Natural killer cell (primary cell): ENCODE results near the gene CD300H. TPM values are rescaled to one million over a fixed set of nuclear protein-coding genes. Genes with fewer than 3 reads are reported as not detected.
A peak's percentile ranks its signal among the peaks of the same experiment; 100 is the strongest.

ENCODE experiments used
- ATAC-seq, 3 donors: fragments of 150-1000 bp in 2 of 3; fragments of 200-7000 bp in 1 of 3; cut with Tn5 transposase; 1 replicate in 1 of 3; 2 replicates in 2 of 3; pipeline ENCODE4 v1.10.0; 2021; ENCODE audit warnings: mild to moderate bottlenecking in 2 of 3, moderate library complexity in 2 of 3
- DNase-seq, 2 donors: peaks; one replicate each; pipeline versions ENCODE4 v3.0.0 to v3.0.0-alpha.2; 2013 to 2021; ENCODE audit warnings: mixed read lengths in 1 of 2
- H3K27ac ChIP-seq: one replicate; pipeline ENCODE4 v1.5.1; 2013; ENCODE audit warnings: mild to moderate bottlenecking, low read length
- H3K27me3 ChIP-seq: one replicate; pipeline ENCODE4 v1.6.1; 2013; ENCODE audit warnings: low read length; ENCODE audit not compliant: control insufficient read depth, insufficient read depth
- H3K36me3 ChIP-seq: one replicate; pipeline ENCODE4 v1.6.1; 2013; ENCODE audit warnings: low read length; ENCODE audit not compliant: control insufficient read depth, insufficient read depth
- H3K4me1 ChIP-seq: one replicate; pipeline ENCODE4 v1.6.1; 2013; ENCODE audit warnings: low read length; ENCODE audit not compliant: control insufficient read depth, insufficient read depth
- H3K4me3 ChIP-seq: one replicate; pipeline ENCODE4 v1.5.1; 2013; ENCODE audit warnings: low read length
- H3K9me3 ChIP-seq: one replicate; pipeline ENCODE4 v1.6.1; 2013; ENCODE audit warnings: low read length; ENCODE audit not compliant: control insufficient read depth, insufficient read depth
- H3K27ac Mint-ChIP-seq, 2 donors: one replicate each; pipeline ENCODE4 v1.8.0; 2022; ENCODE audit warnings: mild to moderate bottlenecking in 2 of 2, mixed read lengths in 2 of 2, moderate library complexity in 1 of 2
- H3K27me3 Mint-ChIP-seq, 2 donors: one replicate each; pipeline ENCODE4 v1.8.0; 2022; ENCODE audit warnings: low read depth in 2 of 2, mixed read lengths in 2 of 2
- H3K36me3 Mint-ChIP-seq: one replicate; pipeline ENCODE4 v1.8.0; 2022; ENCODE audit warnings: mixed read lengths
- H3K4me1 Mint-ChIP-seq, 2 donors: one replicate each; pipeline ENCODE4 v1.8.0; 2022; ENCODE audit warnings: mixed read lengths in 2 of 2
- H3K4me3 Mint-ChIP-seq: one replicate; pipeline ENCODE4 v1.8.0; 2022; ENCODE audit warnings: mild to moderate bottlenecking, moderate library complexity, mixed read lengths
- H3K9me3 Mint-ChIP-seq, 2 donors: one replicate each; pipeline ENCODE4 v1.8.0; 2022; ENCODE audit warnings: mixed read lengths in 2 of 2
- WGBS: methylation state at CpG from one replicate; pipeline ENCODE4 v1.1.7; 2013; ENCODE audit warnings: missing lambda C conversion rate; ENCODE audit not compliant: insufficient coverage; 5-methylcytosine and 5-hydroxymethylcytosine counted together
- intact Hi-C: fragments of 100-400 bp; cut with micrococcal nuclease; formaldehyde crosslinking; loops from one replicate; pipeline ENCODE4 v1.14.2; 2022
- total RNA-seq, 4 donors: library from RNA; stranded (reverse); fragments of 120-200 nt in 1 of 4; gene quantifications; one replicate each; pipeline versions ENCODE4 v1.2.3 to v1.2.4, GENCODE V29; 2013 to 2022
- TF ChIP-seq, protein P1 (sequence below): fragments of 200-600 bp; IDR thresholded peaks from one replicate; pipeline ENCODE4 v1.8.0; 2022; ENCODE audit warnings: antibody characterized with exemption

The CD300H gene
- total RNA-seq, 3 donors from 2014 or later (not counting 1 experiment from before 2014, with no cell fraction given): 0.90 to 9.3 TPM; not detected in 1

GRCh38 chr17:74549343-74549742 lies 18.0 kb downstream of the CD300H start:
- no peak for ATAC-seq
- Mint-ChIP-seq H3K4me3 (no peak overlapping the region), H3K27ac (no peak overlapping the region), H3K9me3 (no peaks in the 10 kb centered on the region), H3K4me1 (peaks cover 31 to 38% of the 10 kb centered on the region in 2 donors), H3K36me3 (no peaks in the 10 kb centered on the region), H3K27me3 (peaks cover 0 to 2% of the 10 kb centered on the region in 2 donors)
- no peaks in the 10 kb centered on the region for H3K36me3 ChIP-seq
- WGBS: 81% methylated on average over 7 of the region's 7 CpGs
- H3K9me3 ChIP-seq: no peaks in the 10 kb centered on the region
- no peaks in the 10 kb centered on the region for H3K27me3 ChIP-seq
- TF ChIP-seq, protein P1, sequence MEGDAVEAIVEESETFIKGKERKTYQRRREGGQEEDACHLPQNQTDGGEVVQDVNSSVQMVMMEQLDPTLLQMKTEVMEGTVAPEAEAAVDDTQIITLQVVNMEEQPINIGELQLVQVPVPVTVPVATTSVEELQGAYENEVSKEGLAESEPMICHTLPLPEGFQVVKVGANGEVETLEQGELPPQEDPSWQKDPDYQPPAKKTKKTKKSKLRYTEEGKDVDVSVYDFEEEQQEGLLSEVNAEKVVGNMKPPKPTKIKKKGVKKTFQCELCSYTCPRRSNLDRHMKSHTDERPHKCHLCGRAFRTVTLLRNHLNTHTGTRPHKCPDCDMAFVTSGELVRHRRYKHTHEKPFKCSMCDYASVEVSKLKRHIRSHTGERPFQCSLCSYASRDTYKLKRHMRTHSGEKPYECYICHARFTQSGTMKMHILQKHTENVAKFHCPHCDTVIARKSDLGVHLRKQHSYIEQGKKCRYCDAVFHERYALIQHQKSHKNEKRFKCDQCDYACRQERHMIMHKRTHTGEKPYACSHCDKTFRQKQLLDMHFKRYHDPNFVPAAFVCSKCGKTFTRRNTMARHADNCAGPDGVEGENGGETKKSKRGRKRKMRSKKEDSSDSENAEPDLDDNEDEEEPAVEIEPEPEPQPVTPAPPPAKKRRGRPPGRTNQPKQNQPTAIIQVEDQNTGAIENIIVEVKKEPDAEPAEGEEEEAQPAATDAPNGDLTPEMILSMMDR: no peak
- intact Hi-C loops: no loop called here
- H3K4me1 ChIP-seq: peaks cover 39% of the 10 kb centered on the region
- no peak overlapping the region for H3K4me3 ChIP-seq
- no peak for DNase-seq
- H3K27ac ChIP-seq: no peak overlapping the region

- H3K27me3 Mint-ChIP-seq: peaks cover 0 to 2% of the 10 kb centered on the region in 2 donors
- intact Hi-C loops: no loop called here
- Histone ChIP-seq H3K4me1 (peaks cover 52% of the 10 kb centered on the region), H3K4me3 (no peak overlapping the region), H3K27me3 (no peaks in the 10 kb centered on the region), H3K36me3 (peaks cover 3% of the 10 kb centered on the region), H3K9me3 (no peaks in the 10 kb centered on the region), H3K27ac (no peak overlapping the region)
- TF ChIP-seq, protein P1: no peak
- ATAC-seq: no peak
- H3K36me3 Mint-ChIP-seq: no peaks in the 10 kb centered on the region
- H3K4me1 Mint-ChIP-seq: peaks cover 36 to 51% of the 10 kb centered on the region in 2 donors
- peak overlapping the region in 1 of 2 donors; percentile 12 for H3K27ac Mint-ChIP-seq
- H3K9me3 Mint-ChIP-seq: no peaks in the 10 kb centered on the region
- H3K4me3 Mint-ChIP-seq: no peak overlapping the region
- DNase-seq: no peak
- WGBS: 83% methylated on average over 3 of the region's 3 CpGs
Measured at GRCh38 chr17:74547736-74548135, 19.6 kb downstream of the CD300H start.

DNA sequence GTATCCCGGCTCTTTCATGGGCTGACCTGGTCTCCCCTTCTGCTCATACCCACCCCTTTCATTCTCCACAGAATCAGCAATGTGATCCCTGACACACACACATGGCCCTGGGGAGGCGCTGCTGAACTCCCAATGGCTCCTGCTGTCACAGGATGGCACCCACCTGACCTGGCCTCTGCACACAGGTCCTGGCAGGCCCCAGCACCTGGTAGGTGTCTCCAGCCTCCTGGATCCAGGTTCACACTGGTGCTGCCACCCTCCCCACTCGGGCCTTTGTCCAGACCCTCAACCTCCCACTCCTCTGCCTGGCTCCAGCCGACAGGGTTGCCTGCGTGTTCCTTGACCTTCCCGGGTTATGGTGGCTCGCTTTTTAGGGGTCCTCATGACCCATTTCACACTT lies 20.0 kb downstream of the CD300H start:
- intact Hi-C loops: no loop called here
- peaks cover 3% of the 10 kb centered on the region for H3K36me3 ChIP-seq
- H3K9me3 ChIP-seq: no peaks in the 10 kb centered on the region
- no peak overlapping the region for H3K27ac ChIP-seq
- peaks cover 52% of the 10 kb centered on the region for H3K4me1 ChIP-seq
- Mint-ChIP-seq H3K27me3 (peaks cover 0 to 2% of the 10 kb centered on the region in 2 donors), H3K36me3 (no peaks in the 10 kb centered on the region), H3K4me3 (no peak overlapping the region), H3K4me1 (peaks cover 36 to 51% of the 10 kb centered on the region in 2 donors), H3K27ac (no peak overlapping the region), H3K9me3 (no peaks in the 10 kb centered on the region)
- no peaks in the 10 kb centered on the region for H3K27me3 ChIP-seq
- TF ChIP-seq, protein P1: no peak
- H3K4me3 ChIP-seq: no peak overlapping the region
- DNase-seq (no peak), ATAC-seq (no peak)
- WGBS: 95% methylated on average over 7 of the region's 7 CpGs

GRCh38 chr17:74546586-74546985 lies 20.7 kb downstream of the CD300H start:
- Mint-ChIP-seq H3K4me3 (no peak overlapping the region), H3K27ac (peak overlapping the region; percentile 43 to 81), H3K4me1 (peaks cover 36 to 51% of the 10 kb centered on the region in 2 donors), H3K9me3 (no peaks in the 10 kb centered on the region), H3K27me3 (peaks cover 0 to 2% of the 10 kb centered on the region in 2 donors), H3K36me3 (no peaks in the 10 kb centered on the region)
- H3K27ac ChIP-seq: peak overlapping the region; percentile 55
- H3K36me3 ChIP-seq: peaks cover 3% of the 10 kb centered on the region
- H3K27me3 ChIP-seq: no peaks in the 10 kb centered on the region
- H3K4me3 ChIP-seq: no peak overlapping the region
- WGBS: 93% methylated on average over 7 of the region's 7 CpGs
- TF ChIP-seq, protein P1: no peak
- no peaks in the 10 kb centered on the region for H3K9me3 ChIP-seq
- peaks cover 52% of the 10 kb centered on the region for H3K4me1 ChIP-seq
- intact Hi-C loops: no loop called here
- no peak for ATAC-seq
- DNase-seq: no peak
